ENCODE measurements around the gene SECISBP2L.

DNA sequence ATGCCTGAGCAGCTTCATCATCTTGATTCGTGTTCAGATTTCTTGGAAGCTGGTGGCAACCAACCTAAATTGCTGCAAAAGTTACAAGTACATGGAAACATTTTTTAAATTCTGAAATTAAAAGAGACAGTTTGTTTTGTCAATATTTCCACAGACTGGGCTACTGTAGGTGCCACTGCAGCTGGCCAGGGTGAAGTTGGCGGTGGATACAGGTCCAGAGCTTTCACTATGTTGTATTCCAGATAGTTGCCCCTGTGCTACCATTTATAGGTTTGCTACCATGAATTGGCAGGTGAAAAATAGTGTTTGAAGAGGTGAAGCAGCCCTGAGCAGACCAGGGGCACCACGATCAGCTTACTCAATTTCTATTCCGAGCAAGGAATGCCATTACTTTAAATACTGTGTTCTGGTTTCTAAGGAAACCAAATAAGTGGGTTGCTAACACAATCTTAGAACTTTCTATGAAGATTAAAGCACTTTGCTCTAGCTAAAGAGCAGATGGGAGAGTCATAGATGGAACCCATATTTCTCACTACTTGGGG is 61.4 kb downstream of the SECISBP2L start:
- TF ChIP-seq TAF1 (IDR thresholded peaks at IDR 0.05; ENCODE audit: borderline replicate concordance, low read depth, low read length) (no peak), RAD51 (IDR thresholded peaks at IDR 0.05) (no peak), RCOR1 (conservative IDR thresholded peaks at IDR 0.05; ENCODE audit: low read depth, low read length) (no peak), NFIC (IDR thresholded peaks at IDR 0.05; ENCODE audit: low read depth, low read length) (no peak)

Measured in GM12878 (cell line).